ENCODE data around the gene CLEC4E.
"Not testable (repeated sequence)": the region's sequence is repeated elsewhere in the genome, so short reads cannot be mapped to it uniquely, and the experiment has no call there.

CLEC4E gene, protein sequence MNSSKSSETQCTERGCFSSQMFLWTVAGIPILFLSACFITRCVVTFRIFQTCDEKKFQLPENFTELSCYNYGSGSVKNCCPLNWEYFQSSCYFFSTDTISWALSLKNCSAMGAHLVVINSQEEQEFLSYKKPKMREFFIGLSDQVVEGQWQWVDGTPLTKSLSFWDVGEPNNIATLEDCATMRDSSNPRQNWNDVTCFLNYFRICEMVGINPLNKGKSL

DNA sequence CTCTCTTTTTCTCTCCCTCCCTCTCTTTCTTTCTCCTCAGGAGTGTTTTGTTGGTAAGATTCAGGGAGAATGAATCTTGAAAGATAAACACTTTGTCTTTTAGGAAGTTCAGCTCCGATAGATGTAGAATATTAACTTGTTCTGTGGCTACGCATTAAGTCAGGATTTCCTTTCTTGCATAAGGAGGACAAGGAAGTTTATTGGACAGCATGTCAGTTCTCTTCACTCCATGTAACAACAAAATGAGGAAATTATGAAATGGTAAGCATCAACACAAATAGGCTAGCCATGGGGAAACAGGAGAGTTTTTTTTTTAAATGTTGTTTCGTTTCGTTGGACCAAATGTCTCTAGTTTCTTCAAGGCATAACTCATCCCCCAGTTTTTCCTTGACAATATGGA, at the start of gene CLEC4E:
Gene CLEC4E (minus strand): TSS at position 75 of the 400 bp plus-strand sequence. CDS start 108 bp downstream, outside the sequence.
- not testable (repeated sequence) for DNase-seq (ENCODE audit: low read depth in 2 of 2, low spot score in 1 of 2)

DNA sequence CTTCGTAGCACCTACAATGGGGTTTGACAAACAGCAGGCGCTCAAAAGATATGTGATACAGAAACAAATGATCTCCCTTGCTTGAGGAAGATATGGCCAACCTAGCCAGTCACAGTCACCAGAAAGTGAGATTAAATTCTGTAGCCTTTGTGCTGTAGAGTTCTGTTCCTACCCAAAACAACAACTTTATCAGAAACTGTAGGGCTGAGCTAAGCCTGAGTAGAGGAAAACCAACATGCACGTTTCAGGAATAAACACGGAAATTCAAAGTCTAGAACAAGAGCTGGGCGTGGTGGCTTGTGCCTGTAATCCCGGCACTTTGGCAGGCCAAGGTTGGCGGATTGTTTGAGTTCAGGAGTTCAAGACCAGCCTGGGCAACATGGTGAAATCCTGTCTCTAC, 49.0 kb upstream of the CLEC4E start:
- no peak for DNase-seq (ENCODE audit: low read depth in 2 of 2, low spot score in 1 of 2)

DNA sequence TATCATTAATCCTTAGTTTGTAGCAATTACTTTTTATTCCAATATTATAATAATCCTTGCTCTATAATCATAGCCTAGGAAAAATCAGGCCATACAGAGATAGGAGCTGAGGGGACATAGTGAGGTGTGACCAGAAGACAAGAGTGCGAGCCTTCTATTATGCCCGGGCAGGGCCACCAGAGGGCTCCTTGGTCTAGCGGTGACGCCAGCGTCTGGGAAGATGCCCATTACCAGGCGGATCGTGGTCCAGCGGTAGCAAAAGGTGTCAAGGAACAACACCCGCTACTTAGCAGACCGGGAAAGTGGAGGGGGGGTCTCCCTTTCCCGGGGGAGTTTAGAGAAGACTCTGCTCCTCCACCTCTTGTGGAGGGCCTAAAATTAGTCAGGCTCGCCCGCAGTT, 43.8 kb upstream of the CLEC4E start:
- DNase-seq (ENCODE audit: low read depth in 2 of 2, low spot score in 1 of 2) = not testable (repeated sequence)

DNA sequence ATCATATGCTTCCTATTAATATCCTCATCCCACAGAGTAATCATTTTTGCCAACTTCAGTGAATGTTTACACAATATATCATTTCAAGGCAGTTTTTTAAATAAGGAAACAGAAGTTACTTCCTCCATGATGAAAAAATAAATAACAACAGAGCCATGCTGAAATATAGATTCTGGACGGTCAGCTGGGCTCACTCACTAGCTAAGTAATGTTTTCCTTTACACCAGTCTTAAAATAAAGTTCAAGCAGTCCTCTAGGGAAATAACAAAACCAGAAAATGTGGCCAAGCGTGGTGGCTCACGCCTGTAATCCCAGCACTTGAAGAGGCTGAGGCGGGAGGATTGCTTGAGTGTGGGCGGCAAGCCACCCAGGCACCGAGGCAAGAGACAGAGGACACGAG, 43.3 kb upstream of the CLEC4E start:
- no peak for DNase-seq (ENCODE audit: low read depth in 2 of 2, low spot score in 1 of 2)

DNA sequence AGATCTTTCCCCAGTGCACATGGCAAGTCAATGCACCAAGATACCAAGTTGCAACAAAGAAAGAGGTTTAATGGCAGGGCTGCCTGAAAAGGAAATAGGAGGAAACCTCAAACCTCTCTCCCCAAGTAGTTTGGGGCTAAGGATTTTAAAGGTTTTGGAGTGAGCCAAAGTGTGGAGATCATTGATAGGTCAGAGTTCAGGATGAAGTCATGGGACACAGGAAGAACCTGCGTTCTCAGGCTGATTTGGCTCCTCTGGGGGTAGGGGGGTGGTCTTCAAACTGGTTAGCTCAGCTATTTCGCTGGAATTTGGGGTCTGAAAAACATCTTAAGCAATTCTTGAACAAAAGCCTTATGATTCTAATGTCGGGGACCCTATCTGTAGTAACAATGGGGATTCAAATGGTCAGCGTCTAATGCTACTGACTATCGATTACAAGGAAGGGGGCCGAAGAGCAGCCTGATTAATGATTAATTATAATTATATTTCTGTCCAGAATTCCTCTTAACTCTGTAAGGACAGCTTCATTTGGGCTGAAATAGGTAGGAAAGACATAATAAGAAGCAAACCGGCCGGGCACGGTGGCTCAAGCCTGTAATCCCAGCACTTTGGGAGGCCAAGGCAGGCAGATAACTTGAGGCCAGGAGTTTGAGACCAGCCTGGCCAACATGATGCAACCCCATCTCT, 40.5 kb upstream of the CLEC4E start:
- no peak for DNase-seq (ENCODE audit: low read depth in 2 of 2, low spot score in 1 of 2)

DNA sequence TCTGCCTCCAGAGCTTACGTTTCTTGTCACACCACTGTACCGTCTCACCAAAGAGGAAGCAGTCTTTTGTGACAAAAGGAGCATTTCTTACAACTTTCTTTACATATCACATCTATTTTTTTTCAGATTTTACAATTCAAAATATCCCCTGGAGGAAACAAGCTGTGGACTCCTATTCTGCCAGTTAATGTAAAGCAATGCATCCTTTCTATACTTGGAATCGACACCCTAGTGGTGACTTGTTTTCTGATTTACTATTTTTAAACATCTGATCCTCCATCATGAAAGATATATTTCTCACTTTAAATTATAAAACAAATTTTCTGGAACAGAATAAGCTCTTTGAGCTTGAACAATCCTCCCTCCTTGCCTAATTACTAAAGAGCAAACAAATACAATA, 37.2 kb upstream of the CLEC4E start:
- DNase-seq (ENCODE audit: low read depth in 2 of 2, low spot score in 1 of 2) = no peak

DNA sequence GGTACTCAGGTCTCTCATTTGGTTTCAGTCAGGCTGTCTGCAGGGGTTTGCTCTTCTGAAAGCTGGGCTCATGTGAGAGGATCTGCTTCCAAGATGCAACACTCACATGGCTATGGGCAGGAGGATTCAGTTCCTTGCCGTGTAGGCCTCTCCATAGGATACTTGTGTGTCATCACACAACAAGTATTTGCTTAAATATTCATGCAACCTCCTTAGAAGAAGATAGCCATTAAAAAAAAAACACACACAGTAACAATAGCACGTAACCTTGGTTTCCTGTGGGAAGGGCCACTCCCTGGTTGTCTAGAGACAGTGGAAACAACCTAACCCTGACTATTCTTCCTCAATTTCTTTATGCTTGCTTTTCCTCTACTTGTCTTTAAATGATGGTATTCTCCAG, 31.8 kb upstream of the CLEC4E start:
- no peak for DNase-seq (ENCODE audit: low read depth in 2 of 2, low spot score in 1 of 2)

DNA sequence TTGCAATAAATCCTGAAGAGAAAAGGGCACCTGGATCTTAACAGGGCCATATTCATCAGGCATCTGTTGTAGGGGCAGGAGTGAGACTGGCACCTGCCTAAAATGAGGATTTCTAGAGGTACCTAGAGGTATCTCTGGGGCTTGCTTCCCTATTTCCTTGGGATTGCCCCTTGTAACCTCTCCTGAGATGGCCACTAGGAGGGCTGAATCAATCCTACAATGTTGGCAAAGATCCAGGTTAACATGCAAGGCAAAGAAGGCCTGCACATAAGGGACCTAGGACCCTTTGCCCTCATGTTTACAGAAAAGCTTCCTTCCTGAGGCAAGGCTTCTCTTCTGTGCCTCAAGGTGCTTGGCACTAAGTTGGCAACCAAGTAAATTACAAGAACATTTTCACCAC, 25.8 kb upstream of the CLEC4E start:
- no peak for DNase-seq (ENCODE audit: low read depth in 2 of 2, low spot score in 1 of 2)

DNA sequence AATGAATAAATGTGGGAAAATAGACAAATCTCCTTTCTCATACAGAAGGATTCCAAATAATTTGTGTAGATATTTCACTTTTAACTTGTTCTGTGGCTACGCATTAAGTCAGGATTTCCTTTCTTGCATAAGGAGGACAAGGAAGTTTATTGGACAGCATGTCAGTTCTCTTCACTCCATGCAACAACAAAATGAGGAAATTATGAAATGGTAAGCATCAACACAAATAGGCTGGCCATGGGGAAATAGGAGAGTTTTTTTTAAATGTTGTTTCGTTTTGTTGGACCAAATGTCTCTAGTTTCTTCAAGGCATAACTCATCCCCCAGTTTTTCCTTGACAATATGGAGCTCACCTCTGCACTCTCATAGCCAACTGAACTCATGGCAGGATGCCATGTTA, 25.3 kb upstream of the CLEC4E start:
- DNase-seq (ENCODE audit: low read depth in 2 of 2, low spot score in 1 of 2) = not testable (repeated sequence)

DNA sequence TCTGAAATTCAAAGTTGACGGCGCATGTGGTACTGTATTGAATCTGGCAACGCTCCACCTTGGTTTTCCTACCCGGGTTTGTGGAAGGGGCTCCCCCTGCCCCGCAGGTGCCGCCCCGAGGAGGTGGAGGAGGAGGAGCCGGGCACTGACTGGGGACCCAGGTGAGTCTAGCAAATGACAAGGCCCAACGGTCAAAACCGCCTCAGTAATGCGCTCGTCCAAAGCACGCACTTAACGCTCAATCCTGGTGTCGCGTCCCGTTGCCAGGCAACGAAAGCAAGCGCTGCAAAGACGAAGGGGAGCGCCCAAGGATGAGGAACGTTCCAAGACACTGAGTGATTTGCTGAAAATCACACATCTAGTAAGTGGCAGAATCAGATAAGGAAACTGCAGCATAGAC, 24.0 kb upstream of the CLEC4E start:
- no peak for DNase-seq (ENCODE audit: low read depth in 2 of 2, low spot score in 1 of 2)

DNA sequence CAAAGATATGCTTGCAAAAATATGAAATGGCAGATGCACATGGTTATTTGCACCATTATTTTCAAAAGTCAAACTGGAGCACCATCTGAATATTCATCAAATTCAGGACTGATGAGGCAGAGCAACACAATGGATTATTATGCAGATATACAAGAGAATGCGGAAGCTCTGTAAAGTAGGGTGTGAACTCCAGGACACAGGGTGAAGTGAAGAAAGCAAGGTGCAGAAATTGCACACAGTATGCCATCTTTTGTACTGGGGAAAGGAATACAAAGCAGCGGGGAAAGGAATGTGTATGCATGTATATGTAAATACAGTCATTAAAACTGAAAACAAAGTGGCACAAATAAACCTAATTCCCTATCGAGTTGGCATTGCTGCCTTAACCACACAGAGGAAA, 22.7 kb upstream of the CLEC4E start:
- no peak for DNase-seq (ENCODE audit: low read depth in 2 of 2, low spot score in 1 of 2)

DNA sequence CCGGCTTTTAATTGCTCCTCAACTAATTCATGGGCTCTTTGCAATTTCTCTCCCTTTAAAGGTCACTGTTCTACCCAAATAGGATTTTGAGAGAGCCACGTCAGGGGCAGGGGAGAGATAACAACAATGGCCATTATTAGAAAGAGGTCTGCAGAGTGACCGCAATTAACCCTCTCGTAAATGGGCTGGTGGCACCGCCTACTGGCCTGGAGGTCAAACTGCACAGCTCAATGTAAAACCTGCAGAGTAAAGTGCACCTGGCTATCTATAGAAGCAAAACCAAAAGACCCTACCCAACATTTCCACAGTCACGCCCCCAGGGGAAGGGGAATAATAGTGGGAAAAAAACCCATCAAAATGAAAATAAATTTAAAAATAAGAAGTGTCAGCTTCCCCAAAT, 21.6 kb upstream of the CLEC4E start:
- DNase-seq (ENCODE audit: low read depth in 2 of 2, low spot score in 1 of 2) = no peak

DNA sequence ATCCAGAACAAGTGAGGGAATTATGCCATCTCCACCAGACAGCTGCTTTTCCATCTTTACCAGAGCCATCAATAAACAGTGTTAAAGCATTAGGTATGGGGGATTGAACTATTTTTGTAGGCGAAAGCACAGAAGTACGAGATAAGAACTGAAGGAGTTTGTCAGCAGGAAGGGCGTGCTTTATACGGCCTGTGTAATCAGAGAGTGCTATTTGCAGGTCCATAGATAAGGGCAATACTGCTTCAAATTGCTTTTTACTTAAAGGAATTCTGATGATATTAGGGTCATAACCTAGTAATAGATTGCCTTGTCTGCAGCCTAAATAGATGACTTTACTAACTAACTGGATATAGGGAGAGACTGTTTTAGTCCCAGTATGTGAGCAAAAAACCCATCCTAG, 20.3 kb upstream of the CLEC4E start:
- DNase-seq (ENCODE audit: low read depth in 2 of 2, low spot score in 1 of 2) = no peak

DNA sequence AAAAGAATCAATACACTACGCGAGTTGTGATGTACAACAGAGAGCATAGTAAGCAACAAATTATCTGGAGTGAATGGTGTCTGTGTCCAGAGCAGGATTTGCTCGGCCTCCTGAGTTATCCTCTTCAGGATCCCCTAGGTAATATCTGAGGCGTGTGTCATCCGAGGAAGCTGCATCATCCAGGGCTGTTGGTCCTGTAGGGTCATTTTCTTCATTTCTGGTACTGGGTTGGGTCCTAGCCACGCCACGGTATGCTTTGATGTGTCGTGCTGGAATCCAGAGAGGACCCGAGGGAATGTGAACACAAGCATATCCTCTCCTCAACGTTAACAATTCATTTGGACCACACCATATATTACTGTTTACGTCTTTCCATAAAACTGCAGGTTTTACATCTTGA, 19.0 kb upstream of the CLEC4E start:
- DNase-seq (ENCODE audit: low read depth in 2 of 2, low spot score in 1 of 2) = no peak

DNA sequence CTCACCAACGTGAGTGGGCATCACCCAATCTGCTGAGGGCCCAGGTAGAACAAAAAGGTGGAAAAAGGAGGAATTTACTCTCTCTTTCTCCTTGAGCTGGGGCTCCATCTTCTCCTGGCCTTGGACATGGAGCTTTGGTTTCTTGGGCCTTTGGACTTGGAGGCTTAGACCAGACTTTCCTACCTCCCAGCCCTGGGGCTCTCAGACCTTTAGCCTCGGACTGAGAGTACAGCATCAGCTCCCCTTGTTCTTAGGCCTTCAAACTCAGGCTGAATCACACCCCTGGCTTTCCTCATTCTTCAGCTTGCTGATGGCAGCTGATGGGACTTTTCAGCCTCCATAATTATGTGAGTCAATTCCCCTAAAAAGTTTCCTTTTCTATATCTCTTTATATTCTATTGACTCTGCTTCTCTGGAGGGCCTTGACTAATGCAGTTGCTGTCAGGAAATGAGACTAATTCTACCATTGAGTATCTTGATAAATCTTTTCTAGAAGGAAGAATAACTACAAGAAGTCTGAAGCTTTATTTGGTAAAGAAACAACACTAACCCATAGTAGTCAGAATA, 15.9 kb upstream of the CLEC4E start:
- DNase-seq (ENCODE audit: low read depth in 2 of 2, low spot score in 1 of 2) = no peak

DNA sequence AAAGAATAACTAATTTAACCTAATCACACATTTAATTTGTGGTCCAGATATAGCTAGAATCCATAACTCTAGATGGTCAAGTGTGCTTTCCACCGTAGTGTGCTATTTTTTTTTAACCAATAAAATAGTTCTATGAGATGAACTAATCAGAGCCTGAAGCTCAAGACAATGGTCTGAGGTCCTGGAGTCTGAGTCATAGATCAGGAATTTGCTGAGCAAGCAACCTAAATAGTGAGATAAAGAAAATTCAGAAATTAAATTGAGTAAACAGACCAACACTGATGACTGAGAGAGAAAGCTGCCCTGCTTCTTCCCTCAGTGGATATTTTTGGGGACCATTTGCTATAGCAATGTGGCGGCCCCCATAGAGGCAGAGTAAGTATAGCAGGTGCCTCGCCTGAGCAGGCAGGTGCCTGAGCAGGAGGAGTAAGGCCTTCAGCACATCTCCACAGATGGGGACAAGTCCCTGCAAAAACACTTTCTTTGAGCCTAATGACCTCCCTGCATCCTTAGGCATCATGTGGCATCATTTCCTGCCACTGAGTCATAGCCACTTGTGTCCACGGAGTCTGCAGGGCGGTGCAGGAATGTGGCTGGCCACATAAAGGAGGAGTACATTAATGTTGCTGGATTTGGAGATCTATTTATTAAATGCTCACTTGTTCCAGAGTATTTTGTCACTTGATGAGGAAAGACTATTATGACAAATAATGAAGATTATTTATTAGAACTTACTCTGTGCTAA, 13.9 kb upstream of the CLEC4E start:
- no peak for DNase-seq (ENCODE audit: low read depth in 2 of 2, low spot score in 1 of 2)

DNA sequence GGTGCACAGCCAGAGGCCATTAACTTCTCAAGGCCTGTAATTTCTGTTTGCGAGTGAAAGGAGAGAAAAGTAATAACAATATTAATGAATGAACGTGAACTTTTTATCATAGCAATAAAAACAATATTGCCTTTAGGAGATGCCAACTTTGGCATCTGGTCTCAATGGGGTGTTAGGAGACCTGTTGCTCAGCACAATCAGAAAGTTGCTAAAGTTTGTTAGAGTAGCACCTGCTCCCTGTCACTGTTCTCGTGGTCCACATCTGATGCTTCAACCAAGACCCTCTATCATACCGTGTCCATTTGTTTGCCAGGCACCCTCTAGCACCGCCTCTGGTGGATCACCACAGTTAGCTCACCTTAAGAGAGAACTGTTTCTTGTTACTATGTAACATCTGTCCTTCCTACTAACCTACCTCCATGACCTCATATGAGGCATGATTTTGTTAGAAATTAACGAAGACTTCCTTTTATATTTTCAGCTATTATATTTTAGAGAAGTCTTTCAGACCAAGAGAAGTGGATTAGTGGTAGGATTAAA, 12.5 kb upstream of the CLEC4E start:
- no peak for DNase-seq (ENCODE audit: low read depth in 2 of 2, low spot score in 1 of 2)

DNA sequence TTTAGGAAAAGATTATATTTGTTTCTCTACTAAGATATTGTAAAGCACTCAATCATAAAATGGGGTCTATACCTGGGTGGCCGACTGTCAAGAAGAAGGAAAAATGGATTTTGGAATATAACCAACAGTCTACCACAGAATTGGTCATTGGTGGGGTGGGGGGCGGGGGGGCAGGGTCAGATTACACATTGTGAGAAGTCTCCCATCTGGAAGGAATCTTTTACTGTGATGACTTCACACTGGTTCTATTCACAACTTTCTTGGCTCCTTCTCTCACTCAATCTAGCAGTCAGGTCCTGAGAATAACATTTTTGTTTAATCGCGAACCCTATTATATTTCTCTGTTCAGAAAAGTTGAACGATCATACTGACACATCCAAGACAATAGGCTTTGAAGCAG, 8.7 kb upstream of the CLEC4E start:
- no peak for DNase-seq (ENCODE audit: low read depth in 2 of 2, low spot score in 1 of 2)

DNA sequence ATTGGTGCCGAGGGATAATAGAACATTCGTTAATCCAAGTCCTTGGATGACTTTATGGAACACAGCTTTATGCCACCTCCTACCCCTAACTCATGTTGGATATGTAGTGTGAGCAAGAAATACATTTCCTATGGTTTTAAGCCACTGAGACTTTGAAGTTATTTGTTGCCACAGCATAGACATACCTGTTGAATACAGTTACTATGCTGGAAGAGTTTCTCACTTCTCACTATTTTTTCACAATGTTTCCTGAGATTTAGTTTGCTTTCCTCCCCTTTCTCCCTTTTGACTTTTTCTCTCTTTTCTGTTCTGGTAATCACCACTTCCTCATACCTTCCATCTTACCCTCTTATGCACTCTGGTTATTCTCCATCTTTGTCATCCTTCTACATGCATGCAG, 7.5 kb upstream of the CLEC4E start:
- no peak for DNase-seq (ENCODE audit: low read depth in 2 of 2, low spot score in 1 of 2)

DNA sequence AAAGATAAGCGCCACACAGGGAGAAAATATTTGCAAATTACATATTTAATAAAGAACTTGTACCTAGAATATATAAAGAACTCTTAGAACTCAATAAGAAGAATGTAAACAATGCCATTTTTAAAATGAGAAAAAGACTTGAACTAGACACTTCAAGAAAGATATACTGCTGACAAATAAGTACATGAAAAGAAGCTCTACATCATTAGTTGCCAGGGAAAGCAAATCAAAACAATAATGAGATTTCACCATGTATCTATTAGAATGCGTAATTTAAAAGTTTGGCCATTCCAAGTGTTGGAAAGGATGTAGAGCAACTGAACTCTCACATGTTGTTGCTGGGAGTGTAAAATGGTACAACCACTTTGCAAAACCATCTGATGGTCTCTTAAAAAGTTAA, 6.9 kb upstream of the CLEC4E start:
- no peak for DNase-seq (ENCODE audit: low read depth in 2 of 2, low spot score in 1 of 2)

DNA sequence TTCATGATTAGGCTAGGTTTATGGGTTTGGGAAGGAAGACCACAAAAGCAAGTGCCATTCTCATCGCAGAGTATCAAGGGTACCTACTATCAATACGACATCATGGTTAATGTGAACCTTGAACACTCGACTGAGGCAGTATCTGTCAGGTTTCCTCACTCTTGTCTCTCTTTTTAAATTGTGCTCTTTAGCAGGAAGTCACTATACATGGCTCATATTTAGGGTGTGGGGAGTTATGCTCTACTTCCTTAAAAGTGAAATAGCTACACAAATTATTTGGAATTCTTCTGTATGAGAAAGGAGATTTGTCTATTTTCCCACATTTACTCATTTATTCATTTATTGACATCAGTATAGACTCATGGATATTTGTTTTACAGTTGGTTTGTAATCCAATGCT, 5.9 kb upstream of the CLEC4E start:
- DNase-seq (ENCODE audit: low read depth in 2 of 2, low spot score in 1 of 2) = no peak

DNA sequence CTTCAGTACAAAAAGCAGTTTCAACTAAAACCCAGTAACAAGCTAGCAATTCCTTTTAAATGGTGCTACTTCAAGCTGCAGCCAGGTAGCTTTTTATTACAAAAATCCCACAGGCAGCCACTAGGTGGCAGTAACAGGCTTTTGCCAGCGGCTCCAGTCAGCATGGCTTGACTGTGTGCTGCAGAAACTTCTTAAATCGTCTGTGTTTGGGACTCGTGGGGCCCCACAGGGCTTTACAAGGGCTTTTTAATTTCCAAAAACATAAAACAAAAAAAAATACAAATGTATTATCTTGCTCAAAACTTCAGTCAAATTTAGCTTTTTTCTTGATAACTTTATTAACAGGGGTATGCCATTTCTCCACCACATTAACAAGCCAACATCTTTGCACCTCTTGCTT, 3.6 kb upstream of the CLEC4E start:
- peak; percentile 36 to 50 for DNase-seq (ENCODE audit: low read depth in 2 of 2, low spot score in 1 of 2)

Measured in stimulated activated CD8-positive, alpha-beta memory T cell treated with anti-CD3 and anti-CD28 coated beads, Interleukin-4, amount 100 ng/mL, for 1 hour (primary cell).